SJCRH30 (cell line): ENCODE data around the gene EML1. TPM values are rescaled to one million over a fixed set of nuclear protein-coding genes. Genes with fewer than 3 reads are reported as not detected.

Experiments
- DNase-seq, 2 experiments: peaks; one replicate each; pipeline ENCODE4 v3.0.0-alpha.2; 2015 to 2020
- H3K27ac ChIP-seq: fragments of 250-450 bp; sonication (Bioruptor Pico); 2 replicates; pipeline ENCODE4 v1.5.1; 2020; ENCODE audit warnings: mild to moderate bottlenecking, moderate library complexity
- H3K27me3 ChIP-seq: fragments of 250-450 bp; sonication (Bioruptor Pico); 2 replicates; pipeline ENCODE4 v1.5.1; 2020; ENCODE audit warnings: mild to moderate bottlenecking, moderate library complexity
- H3K36me3 ChIP-seq: fragments of 250-450 bp; sonication (Bioruptor Pico); 2 replicates; pipeline ENCODE4 v1.5.1; 2020; ENCODE audit warnings: mild to moderate bottlenecking, moderate library complexity
- H3K4me1 ChIP-seq: fragments of 250-450 bp; sonication (Bioruptor Pico); 2 replicates; pipeline ENCODE4 v1.5.1; 2020; ENCODE audit warnings: mild to moderate bottlenecking, moderate library complexity
- H3K4me3 ChIP-seq: fragments of 250-450 bp; sonication (Bioruptor Pico); 2 replicates; pipeline ENCODE4 v1.5.1; 2020; ENCODE audit warnings: mild to moderate bottlenecking, moderate library complexity
- H3K9me3 ChIP-seq: fragments of 250-450 bp; sonication (Bioruptor Pico); replicated peaks from 2 replicates; pipeline ENCODE4 v1.5.1; 2020; ENCODE audit warnings: mild to moderate bottlenecking, moderate library complexity
- total RNA-seq: library from RNA; depleted of rRNA; stranded (reverse); fragments of >200 nt; shearing (Covaris generic); gene quantifications from 2 replicates; pipeline ENCODE4 v1.2.3, GENCODE V29; 2014; rRNA removed

EML1 gene
- 8.8 and 10.8 TPM in 2 replicates for total RNA-seq

DNA sequence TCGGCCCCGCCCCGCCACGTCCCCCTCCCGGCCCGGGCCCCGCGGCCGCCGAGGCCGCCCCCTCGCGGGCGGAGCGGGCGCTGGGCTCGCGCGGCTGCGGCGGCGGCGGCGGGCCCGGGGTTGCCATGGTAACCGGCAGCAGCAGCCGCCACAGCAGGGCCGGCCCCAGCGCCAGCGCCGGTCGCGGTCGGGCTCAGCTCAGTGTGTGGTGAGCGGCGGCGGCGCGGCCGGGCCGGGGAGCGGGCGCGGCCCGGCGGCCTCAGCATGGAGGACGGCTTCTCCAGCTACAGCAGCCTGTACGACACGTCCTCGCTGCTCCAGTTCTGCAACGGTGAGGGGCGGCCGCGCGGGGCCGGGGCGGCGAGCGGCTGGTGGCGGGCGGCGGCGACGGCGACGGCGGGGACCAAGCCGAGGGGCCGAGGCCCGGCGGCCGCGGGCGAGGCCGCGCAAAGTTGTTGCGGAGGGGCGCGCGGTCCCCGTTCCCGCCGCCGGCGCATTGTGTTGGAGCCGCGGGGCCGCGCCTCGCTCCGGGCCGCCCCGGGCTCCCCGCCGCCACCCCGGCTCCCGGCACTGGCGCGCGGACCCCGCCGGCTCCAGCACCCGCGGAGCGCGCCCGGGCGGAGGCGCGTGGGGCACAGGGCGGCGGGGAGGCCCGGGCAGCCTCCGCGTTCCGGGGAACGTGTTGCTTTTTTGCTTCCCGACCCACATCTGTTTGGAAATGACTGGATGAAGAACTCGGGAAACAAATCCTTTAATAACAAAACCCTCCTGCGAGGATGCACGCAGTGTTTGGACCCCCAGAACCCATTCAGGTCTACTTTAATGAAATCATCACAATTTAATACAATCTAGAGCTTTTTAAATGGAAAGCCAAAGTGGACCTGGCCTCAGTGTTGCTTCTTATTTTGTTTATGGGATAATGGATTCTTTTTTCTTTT is at the start of gene EML1:
EML1 (plus strand) TSS at position 201 of the 938 bp plus-strand sequence; CDS start at position 265, 64 bp downstream.
- peak; percentile 81 to 82 for DNase-seq
- Histone ChIP-seq H3K9me3 (no peaks in the 10 kb centered on the region), H3K27me3 (0 out of 2 replicates have a peak, but pooled peaks cover 3% of the 10 kb centered on the region), H3K36me3 (peaks cover 2% of the 10 kb centered on the region; the same call in 1 of the 2 replicates), H3K4me3 (peak within 1 kb of the TSS; percentile 58), H3K4me1 (peaks cover 5% of the 10 kb centered on the region; the same call in 1 of the 2 replicates), H3K27ac (no peak within 1 kb of the TSS)

DNA sequence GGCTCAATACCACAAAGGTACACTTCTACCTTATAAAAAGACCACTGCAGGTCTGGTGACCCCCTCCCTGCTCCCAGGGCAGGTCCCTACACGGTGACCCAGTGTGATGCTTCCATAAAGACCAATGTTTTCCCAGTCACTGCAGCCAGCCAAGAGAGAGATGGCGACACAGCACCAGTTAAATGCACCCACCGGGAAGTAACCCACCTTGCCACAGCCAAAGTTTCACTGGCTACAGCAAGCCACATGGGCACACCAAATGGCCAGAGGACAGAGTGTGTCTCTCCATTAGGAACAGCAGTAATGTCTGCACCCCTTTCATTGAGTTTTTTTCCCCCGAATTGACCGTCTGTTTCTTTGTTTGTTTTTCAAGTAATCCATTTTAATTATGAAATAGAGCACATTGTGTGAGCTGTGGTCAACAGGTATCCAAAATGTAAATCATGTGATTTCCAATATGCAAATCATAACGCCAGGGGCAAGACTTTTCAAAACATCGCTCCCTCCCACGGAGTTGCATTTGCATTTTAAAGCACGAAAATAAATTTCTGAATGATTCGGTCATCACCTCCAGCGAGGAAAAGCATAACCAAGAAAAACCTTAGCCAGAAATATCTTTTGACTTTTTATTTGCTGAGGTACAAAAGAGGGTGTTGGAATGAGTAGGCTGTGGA is 48.9 kb upstream of the EML1 start:
- Histone ChIP-seq H3K4me1 (peaks cover 14% of the 10 kb centered on the region), H3K9me3 (no peaks in the 10 kb centered on the region), H3K27me3 (peaks cover 27% of the 10 kb centered on the region), H3K36me3 (no peaks in the 10 kb centered on the region), H3K4me3 (no peak overlapping the region), H3K27ac (no peak overlapping the region)
- no peak for DNase-seq

DNA sequence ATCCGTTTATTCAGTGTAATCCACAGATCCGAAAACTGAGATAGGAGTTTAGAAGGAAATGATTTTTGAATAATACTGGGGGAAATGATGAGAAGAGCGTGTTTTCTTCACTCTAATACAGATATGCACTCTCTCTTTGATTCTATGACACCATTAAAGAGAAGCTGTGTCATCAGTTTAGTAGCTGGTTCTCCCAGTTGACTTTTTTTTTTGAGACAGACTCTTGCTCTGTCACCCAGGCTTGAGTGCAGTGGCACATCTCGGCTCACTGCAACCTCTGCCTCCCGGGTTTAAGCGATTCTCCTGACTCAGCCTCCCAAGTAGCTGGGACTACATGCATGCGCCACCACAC is 48.4 kb upstream of the EML1 start:
- H3K36me3 ChIP-seq, result no peaks in the 10 kb centered on the region
- no peak overlapping the region for H3K27ac ChIP-seq
- no peaks in the 10 kb centered on the region for H3K9me3 ChIP-seq
- H3K4me1 ChIP-seq, result peaks cover 14% of the 10 kb centered on the region
- H3K4me3 ChIP-seq, result no peak overlapping the region
- no peak for DNase-seq
- H3K27me3 ChIP-seq, result peaks cover 30% of the 10 kb centered on the region

GRCh38 chr14:99745307-99745951 is 47.8 kb upstream of the EML1 start:
- Histone ChIP-seq H3K9me3 (no peaks in the 10 kb centered on the region), H3K27ac (no peak overlapping the region), H3K27me3 (peaks cover 28% of the 10 kb centered on the region), H3K36me3 (no peaks in the 10 kb centered on the region), H3K4me1 (peaks cover 14% of the 10 kb centered on the region), H3K4me3 (no peak overlapping the region)
- no peak for DNase-seq

- no peaks in the 10 kb centered on the region for H3K36me3 ChIP-seq
- H3K4me1 ChIP-seq, result peaks cover 18% of the 10 kb centered on the region
- H3K9me3 ChIP-seq, result no peaks in the 10 kb centered on the region
- DNase-seq, result no peak
- H3K27ac ChIP-seq, result no peak overlapping the region
- H3K27me3 ChIP-seq, result peaks cover 24% of the 10 kb centered on the region
- H3K4me3 ChIP-seq, result no peak overlapping the region
Observed at GRCh38 chr14:99747167-99747566, 46.0 kb upstream of the EML1 start.

DNA sequence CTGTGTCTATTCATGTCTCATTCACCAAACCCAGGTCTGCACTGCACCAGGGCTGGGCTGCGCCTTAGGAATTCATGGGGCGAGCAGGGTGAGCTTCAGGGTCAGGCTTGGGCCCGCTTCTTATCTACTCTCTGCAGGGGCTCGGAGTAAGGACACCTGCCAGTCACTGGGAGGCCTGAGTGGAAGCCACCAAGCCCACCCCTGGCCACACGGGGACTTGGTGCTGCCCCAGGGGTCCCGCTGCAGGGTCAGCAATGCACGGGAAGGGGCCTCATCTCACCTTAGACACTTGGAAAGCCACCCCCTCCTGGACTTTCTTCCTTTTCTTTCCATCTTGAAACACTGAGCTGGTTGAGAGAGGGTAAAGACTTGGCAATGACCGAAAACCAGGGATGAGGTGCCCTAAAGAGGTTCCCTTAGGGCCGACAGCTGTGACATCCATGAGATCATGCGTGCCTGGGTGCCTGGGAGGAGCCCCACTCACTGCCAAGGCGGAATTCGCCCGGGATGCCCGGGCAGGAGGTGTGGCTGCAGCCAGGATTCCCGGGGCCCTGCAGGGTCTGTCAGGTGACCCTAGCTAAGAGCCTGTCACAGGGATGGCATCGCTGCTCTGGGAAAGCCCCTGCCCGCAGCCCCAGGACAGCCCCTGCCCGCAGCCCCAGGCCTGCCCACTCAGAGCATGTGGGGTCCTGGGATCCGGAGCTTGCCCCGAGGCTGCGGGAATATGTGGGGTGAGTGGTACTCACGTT is 45.5 kb upstream of the EML1 start:
- Histone ChIP-seq H3K9me3 (no peaks in the 10 kb centered on the region), H3K4me3 (no peak overlapping the region), H3K27me3 (peaks cover 24% of the 10 kb centered on the region), H3K36me3 (no peaks in the 10 kb centered on the region), H3K27ac (no peak overlapping the region), H3K4me1 (peaks cover 23% of the 10 kb centered on the region)
- DNase-seq, result no peak

- DNase-seq, result no peak
- peaks cover 24% of the 10 kb centered on the region for H3K27me3 ChIP-seq
- peaks cover 29% of the 10 kb centered on the region for H3K4me1 ChIP-seq
- H3K9me3 ChIP-seq, result no peaks in the 10 kb centered on the region
- no peak overlapping the region for H3K4me3 ChIP-seq
- no peak overlapping the region for H3K27ac ChIP-seq
- no peaks in the 10 kb centered on the region for H3K36me3 ChIP-seq
Observed at GRCh38 chr14:99748529-99748928, 44.7 kb upstream of the EML1 start.

- Histone ChIP-seq H3K27me3 (peaks cover 22% of the 10 kb centered on the region), H3K27ac (no peak overlapping the region), H3K36me3 (no peaks in the 10 kb centered on the region), H3K9me3 (no peaks in the 10 kb centered on the region), H3K4me1 (peaks cover 35% of the 10 kb centered on the region), H3K4me3 (no peak overlapping the region)
- DNase-seq, result peak in 1 of 2 experiments; percentile 32
Observed at GRCh38 chr14:99749142-99749541, 44.1 kb upstream of the EML1 start.

DNA sequence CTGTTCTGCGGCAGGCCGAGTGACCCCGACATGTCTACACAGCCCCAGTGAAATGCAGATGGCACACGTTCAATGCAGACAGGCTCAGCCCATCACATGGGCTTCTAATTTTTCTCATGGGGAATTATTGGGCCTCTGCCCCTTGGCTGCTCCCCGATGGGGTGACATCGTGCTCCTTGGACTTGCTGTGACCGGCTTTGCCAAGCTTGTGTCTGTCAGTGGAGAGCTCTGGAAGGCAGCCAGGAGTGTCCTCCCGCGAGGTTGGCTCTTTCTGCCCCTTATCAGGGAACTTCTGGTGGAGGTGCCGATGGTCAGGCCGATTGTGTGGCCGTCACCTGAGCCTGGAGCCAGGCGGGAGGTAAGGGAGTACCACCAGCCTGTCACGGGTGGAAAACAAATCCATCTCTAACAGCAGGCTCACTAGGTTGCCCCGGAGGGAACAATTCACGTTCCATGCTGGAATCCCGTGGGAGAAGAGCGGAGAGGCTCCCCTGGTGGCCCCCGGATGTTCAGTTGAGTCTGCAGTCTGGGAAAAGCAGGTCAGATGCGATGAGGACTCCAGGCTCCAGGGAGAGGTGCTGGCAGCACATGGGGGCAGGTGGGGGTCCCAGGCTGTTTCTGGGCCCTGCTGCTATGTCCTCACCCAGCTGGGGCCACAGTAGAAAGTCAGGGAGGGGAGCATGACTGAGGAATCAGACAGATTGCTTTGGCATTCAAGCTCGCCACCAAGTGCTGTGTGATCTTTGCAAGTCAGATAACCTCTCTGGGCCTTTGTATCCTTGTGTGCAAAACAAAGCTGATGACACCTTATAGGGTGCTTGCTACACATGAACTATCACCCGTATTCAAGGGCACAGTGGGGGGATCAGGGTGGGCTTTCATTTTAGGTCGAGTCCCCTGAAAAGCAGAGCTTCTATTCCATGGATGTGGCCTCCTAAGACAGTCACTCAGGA is 43.2 kb upstream of the EML1 start:
- H3K4me1 ChIP-seq, result peaks cover 44% of the 10 kb centered on the region
- H3K4me3 ChIP-seq, result no peak overlapping the region
- no peaks in the 10 kb centered on the region for H3K36me3 ChIP-seq
- H3K27me3 ChIP-seq, result peaks cover 19% of the 10 kb centered on the region; the same call in 1 of the 2 replicates
- no peaks in the 10 kb centered on the region for H3K9me3 ChIP-seq
- H3K27ac ChIP-seq, result no peak overlapping the region
- DNase-seq, result no peak

DNA sequence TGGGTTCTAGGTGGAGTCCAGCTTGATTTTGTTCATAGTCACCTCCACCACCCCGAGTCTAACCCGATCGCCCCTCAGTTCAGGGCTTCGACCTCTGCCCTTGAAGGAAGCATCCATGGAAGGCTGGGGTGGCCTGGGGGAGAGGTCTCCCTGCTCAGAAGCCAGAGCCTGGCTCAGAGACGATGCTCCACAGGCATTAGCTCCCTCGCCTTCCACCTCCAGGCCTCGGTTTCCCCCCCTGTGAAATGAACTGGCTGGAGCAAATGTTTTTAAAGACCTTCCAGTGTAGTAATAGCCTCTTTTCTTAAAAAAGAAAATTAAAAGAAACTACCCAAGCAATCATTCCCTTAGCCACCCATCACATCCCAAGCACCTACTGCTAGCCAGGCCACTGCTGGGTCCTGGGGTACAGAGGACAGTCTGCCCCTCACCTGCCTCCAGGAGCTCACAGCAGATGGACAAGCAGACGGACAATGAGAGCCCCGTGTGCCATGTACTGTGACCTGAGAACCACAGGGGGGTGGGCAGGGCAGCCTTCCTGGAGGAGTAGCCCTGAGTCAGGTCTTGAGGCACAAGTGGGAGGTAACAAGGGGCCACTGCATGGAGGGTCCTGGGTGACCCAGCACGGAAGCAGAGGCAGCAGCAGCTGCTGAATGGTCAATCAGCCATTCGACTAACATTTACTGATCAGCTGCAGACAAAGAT is 42.3 kb upstream of the EML1 start:
- Histone ChIP-seq H3K27ac (no peak overlapping the region), H3K4me3 (no peak overlapping the region), H3K27me3 (peaks cover 19% of the 10 kb centered on the region; the same call in 1 of the 2 replicates), H3K4me1 (peaks cover 51% of the 10 kb centered on the region), H3K36me3 (no peaks in the 10 kb centered on the region), H3K9me3 (no peaks in the 10 kb centered on the region)
- DNase-seq, result no peak

GRCh38 chr14:99751539-99752485 is 41.4 kb upstream of the EML1 start:
- no peaks in the 10 kb centered on the region for H3K36me3 ChIP-seq
- peak in 1 of 2 experiments; percentile 39 for DNase-seq
- H3K9me3 ChIP-seq, result no peaks in the 10 kb centered on the region
- H3K4me1 ChIP-seq, result peaks cover 49% of the 10 kb centered on the region
- H3K27me3 ChIP-seq, result peaks cover 19% of the 10 kb centered on the region; the same call in 1 of the 2 replicates
- no peak overlapping the region for H3K27ac ChIP-seq
- no peak overlapping the region for H3K4me3 ChIP-seq

- DNase-seq, result peak in 1 of 2 experiments; percentile 57
- H3K27ac ChIP-seq, result no peak overlapping the region
Observed at GRCh38 chr14:99752486-99753121, 40.6 kb upstream of the EML1 start.

More at GRCh38 chr14:99752486-99753121, 40.6 kb upstream of the EML1 start:
- Histone ChIP-seq H3K27me3 (peaks cover 19% of the 10 kb centered on the region; the same call in 1 of the 2 replicates), H3K9me3 (no peaks in the 10 kb centered on the region), H3K4me3 (no peak overlapping the region), H3K36me3 (no peaks in the 10 kb centered on the region), H3K4me1 (peaks cover 45% of the 10 kb centered on the region)
